Measurements from ENCODE around the gene PFKM. TPM values are rescaled to one million over a fixed set of nuclear protein-coding genes. Genes with fewer than 3 reads are reported as not detected.

The PFKM gene
- total and polyA plus RNA-seq, 4 experiments from 2014 or later, result 7.8 to 14.6 (median 10.9) TPM

DNA sequence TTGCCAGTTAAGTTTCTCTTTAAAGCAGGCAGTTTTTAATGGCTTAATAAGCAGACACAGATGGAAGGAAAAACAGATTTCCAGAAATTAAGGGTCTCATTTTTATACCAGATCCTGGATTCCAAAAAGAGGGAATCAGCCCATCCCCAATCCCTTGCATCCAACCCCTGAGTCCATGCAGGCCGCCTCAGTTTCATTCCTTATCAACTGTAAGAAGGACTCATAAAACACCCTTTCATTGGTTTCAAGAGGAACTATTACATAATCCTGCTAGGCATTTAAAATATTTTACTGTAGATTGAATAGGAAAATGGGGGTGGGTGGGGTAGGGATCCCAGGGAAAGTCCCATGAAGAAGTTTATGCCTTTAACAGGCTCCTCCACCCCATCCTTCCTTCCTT, 73.7 kb downstream of the PFKM start:
- ChIA-PET POLR2A (ENCODE audit: partially characterized antibody) (no interaction called here), CTCF (ENCODE audit: partially characterized antibody) (interaction anchor here (1.2 to 1.9 kb wide), 3 partner anchors 9 to 12 kb away, joined by 3 to 8 read pairs (median 5); partner anchors contain the start of genes CCDC184 and OR10AD1)
- Mint-ChIP-seq H3K9me3 (peaks cover 0 to 1% (median 0%) of the 10 kb centered on the region in 8 donors), H3K27ac (no peak overlapping the region), H3K4me3 (peak overlapping the region in 1 of 8 donors; percentile 12), H3K36me3 (peaks cover 0 to 3% of the 10 kb centered on the region in 2 donors), H3K4me1 (peaks cover 5 to 11% (median 6%) of the 10 kb centered on the region in 4 donors), H3K27me3 (peaks cover 7 to 9% of the 10 kb centered on the region in 2 donors)
- H3K4me1 ChIP-seq (ENCODE audit: insufficient read depth, low read length), result peaks cover 5% of the 10 kb centered on the region
- no peaks in the 10 kb centered on the region for H3K9me3 ChIP-seq (ENCODE audit: control insufficient read depth in 1 of 2, low read length in 2 of 2)
- no peak overlapping the region for H3K27ac ChIP-seq (ENCODE audit: low read depth, low read length)
- no peaks in the 10 kb centered on the region for H3K36me3 ChIP-seq (ENCODE audit: insufficient read depth, low read length)
- intact Hi-C loops (cut with micrococcal nuclease), result no loop called here
- DNase-seq, result no peak
- H3K27me3 ChIP-seq (ENCODE audit: insufficient read depth, low read length), result no peaks in the 10 kb centered on the region
- no peak overlapping the region for H3K4me3 ChIP-seq (ENCODE audit: low read length in 2 of 2)

DNA sequence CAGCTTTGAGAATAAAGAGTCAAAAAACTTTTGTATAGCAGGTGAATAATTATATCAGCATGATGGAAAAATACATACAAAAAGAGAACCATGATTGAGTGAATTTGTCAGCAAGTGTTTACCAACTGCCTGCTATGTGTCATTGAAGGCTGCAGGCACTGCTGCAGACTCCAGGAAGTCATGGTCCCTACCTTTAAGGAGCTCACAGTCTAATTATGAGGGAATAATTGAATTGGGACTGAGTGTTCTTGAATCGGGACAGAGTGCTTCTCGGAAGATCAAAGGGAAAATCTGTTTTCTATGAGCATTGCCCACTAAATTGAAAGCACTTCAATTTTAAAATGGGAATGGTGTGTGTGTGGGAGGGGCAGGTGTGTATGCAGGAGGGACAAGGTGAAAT, 74.5 kb downstream of the PFKM start:
- CTCF ChIA-PET (ENCODE audit: partially characterized antibody), result interaction anchor here (1.2 to 1.9 kb wide), 3 partner anchors 10 to 12 kb away, joined by 3 to 8 read pairs (median 5); partner anchors contain the start of genes CCDC184 and OR10AD1
- no peaks in the 10 kb centered on the region for H3K27me3 ChIP-seq (ENCODE audit: insufficient read depth, low read length)
- H3K4me1 ChIP-seq (ENCODE audit: insufficient read depth, low read length), result peaks cover 5% of the 10 kb centered on the region
- H3K36me3 ChIP-seq (ENCODE audit: insufficient read depth, low read length), result no peaks in the 10 kb centered on the region
- H3K27ac Mint-ChIP-seq, result peak overlapping the region in 1 of 7 donors; percentile 17
- H3K4me1 Mint-ChIP-seq, result peaks cover 5 to 14% (median 9%) of the 10 kb centered on the region in 4 donors
- no peak overlapping the region for H3K4me3 Mint-ChIP-seq
- H3K9me3 Mint-ChIP-seq, result peaks cover 0 to 1% (median 0%) of the 10 kb centered on the region in 8 donors
- no peak overlapping the region for H3K27ac ChIP-seq (ENCODE audit: low read depth, low read length)
- POLR2A ChIA-PET (ENCODE audit: partially characterized antibody), result no interaction called here
- peaks cover 7 to 9% of the 10 kb centered on the region in 2 donors for H3K27me3 Mint-ChIP-seq
- peaks cover 0 to 9% of the 10 kb centered on the region in 2 donors for H3K36me3 Mint-ChIP-seq
- H3K9me3 ChIP-seq (ENCODE audit: control insufficient read depth in 1 of 2, low read length in 2 of 2), result no peaks in the 10 kb centered on the region
- intact Hi-C loops (cut with micrococcal nuclease), result no loop called here
- H3K4me3 ChIP-seq (ENCODE audit: low read length in 2 of 2), result no peak overlapping the region
- DNase-seq, result no peak

GRCh38 chr12:48194799-48195201, 75.6 kb downstream of the PFKM start:
- Mint-ChIP-seq H3K4me3 (no peak overlapping the region), H3K36me3 (peaks cover 0 to 13% of the 10 kb centered on the region in 2 donors), H3K9me3 (peaks cover 0 to 1% (median 0%) of the 10 kb centered on the region in 8 donors), H3K27ac (no peak overlapping the region), H3K27me3 (peaks cover 4 to 8% of the 10 kb centered on the region in 2 donors), H3K4me1 (peaks cover 11 to 25% (median 14%) of the 10 kb centered on the region in 4 donors)
- DNase-seq, result no peak
- Histone ChIP-seq H3K9me3 (ENCODE audit: control insufficient read depth in 1 of 2, low read length in 2 of 2) (no peaks in the 10 kb centered on the region), H3K27me3 (ENCODE audit: insufficient read depth, low read length) (no peaks in the 10 kb centered on the region), H3K4me3 (ENCODE audit: low read length in 2 of 2) (no peak overlapping the region), H3K27ac (ENCODE audit: low read depth, low read length) (no peak overlapping the region), H3K36me3 (ENCODE audit: insufficient read depth, low read length) (no peaks in the 10 kb centered on the region), H3K4me1 (ENCODE audit: insufficient read depth, low read length) (peaks cover 17% of the 10 kb centered on the region)
- ChIA-PET CTCF (ENCODE audit: partially characterized antibody) (interaction anchor here (1.2 to 6.1 kb wide), 2 partner anchors 8 to 232 kb away, joined by 3 to 127 read pairs; partner anchors contain the start of genes CCDC184 and TMEM106C), POLR2A (ENCODE audit: partially characterized antibody) (no interaction called here)
- intact Hi-C loops (cut with micrococcal nuclease), result no loop called here

Small RNAs within 50 kb of the gene (microRNA-seq; reads per million reads assigned to microRNA genes)
- gene MIR6505 (ENCODE audit: borderline microRNAs expressed, borderline number of aligned reads, borderline replicate concordance), result not detected

Other genes with a start within 250 kb of the PFKM start
- gene VDR, start 214.4 kb upstream of the PFKM start, total RNA-seq, result 1 to 10 TPM; 1.6 to 3.2 TPM
- under 1 TPM; 0.37 to 0.45 TPM for gene VDR, start 214.4 kb upstream of the PFKM start, polyA plus RNA-seq
- gene TMEM106C, start 155.8 kb upstream of the PFKM start, total RNA-seq, result 10 to 100 TPM; 42.5 to 42.7 TPM
- 10 to 100 TPM; 46.6 to 77.4 TPM for gene TMEM106C, start 155.8 kb upstream of the PFKM start, polyA plus RNA-seq
- gene COL2A1, start 114.9 kb upstream of the PFKM start, total RNA-seq, result not detected
- gene COL2A1, start 114.9 kb upstream of the PFKM start, polyA plus RNA-seq, result not detected
- gene SENP1, start 13.3 kb upstream of the PFKM start, total RNA-seq, result 10 to 100 TPM; 28.7 to 35.1 TPM
- gene SENP1, start 13.3 kb upstream of the PFKM start, polyA plus RNA-seq, result 1 to 10 TPM; 6.1 to 10.0 TPM
- 10 to 100 TPM; 61.0 to 64.6 TPM for gene ASB8, start 38.2 kb downstream of the PFKM start, total RNA-seq
- gene ASB8, start 38.2 kb downstream of the PFKM start, polyA plus RNA-seq, result 10 to 100 TPM; 63.1 to 64.1 TPM
- gene CCDC184, start 64.3 kb downstream of the PFKM start, total RNA-seq, result under 1 TPM; 0.42 to 0.47 TPM
- under 1 TPM in 1 of 2 donors, not detected in 1; 0.15 TPM for gene CCDC184, start 64.3 kb downstream of the PFKM start, polyA plus RNA-seq
- gene OR10AD1, start 83.9 kb downstream of the PFKM start, total RNA-seq, result not detected
- not detected for gene OR10AD1, start 83.9 kb downstream of the PFKM start, polyA plus RNA-seq
- gene ZNF641, start 231.6 kb downstream of the PFKM start, total RNA-seq, result 10 to 100 TPM; 39.9 to 41.2 TPM
- 10 to 100 TPM in 1 of 2 donors, 1 to 10 TPM in 1; 4.9 to 14.9 TPM for gene ZNF641, start 231.6 kb downstream of the PFKM start, polyA plus RNA-seq